Measurements from ENCODE around the gene CPZ.

The CPZ gene

GRCh38 chr4:8656711-8657380 lies 64.3 kb downstream of the CPZ start:
- DNase-seq, result no peak

GRCh38 chr4:8657381-8658088 lies 65.0 kb downstream of the CPZ start:
- no peak for DNase-seq

- DNase-seq, result no peak
Observed at GRCh38 chr4:8662776-8663175, 70.2 kb downstream of the CPZ start.

- no peak for DNase-seq
Observed at GRCh38 chr4:8664031-8664805, 71.7 kb downstream of the CPZ start.

GRCh38 chr4:8664976-8665375 lies 72.4 kb downstream of the CPZ start:
- DNase-seq, result no peak

- no peak for DNase-seq
Observed at GRCh38 chr4:8665406-8666360, 73.1 kb downstream of the CPZ start.

- no peak for DNase-seq
Observed at GRCh38 chr4:8666581-8666980, 74.0 kb downstream of the CPZ start.
